HepG2 (cell line): ENCODE data around the gene PIEZO1. TPM values are rescaled to one million over a fixed set of nuclear protein-coding genes. Genes with fewer than 3 reads are reported as not detected.
A peak's percentile ranks its signal among the peaks of the same experiment; 100 is the strongest.

Experiments
- CEBPB ChIP-seq: IDR thresholded peaks from 2 replicates; pipeline ENCODE4 v1.6.1; 2011; ENCODE audit warnings: low read depth, low read length, improper control_type of control experiment, borderline replicate concordance
- CERS6 ChIP-seq: sonication (generic); formaldehyde crosslinking; IDR thresholded peaks from 2 replicates; pipeline ENCODE4 v1.5.0; 2020; ENCODE audit warnings: missing genetic modification reagents
- FOXC1 ChIP-seq: sonication (generic); formaldehyde crosslinking; IDR thresholded peaks from 2 replicates; pipeline ENCODE4 v1.8.0; 2022; ENCODE audit warnings: mild to moderate bottlenecking, missing genetic modification reagents, borderline replicate concordance
- KDM1A ChIP-seq: IDR thresholded peaks from 2 replicates; pipeline ENCODE4 v1.6.1; 2016; ENCODE audit warnings: missing compliant biosample characterization
- MEF2D ChIP-seq: sonication (generic); formaldehyde crosslinking; IDR thresholded peaks from 2 replicates; pipeline ENCODE4 v1.5.1; 2020; ENCODE audit warnings: mild to moderate bottlenecking, missing genetic modification reagents
- RERE ChIP-seq: IDR thresholded peaks from 2 replicates; pipeline ENCODE4 v1.6.1; 2016; ENCODE audit warnings: low read depth, missing genetic modification reagents, missing compliant biosample characterization
- WIZ ChIP-seq: sonication (generic); formaldehyde crosslinking; IDR thresholded peaks from 2 replicates; pipeline ENCODE4 v1.5.1; 2020; ENCODE audit warnings: mild to moderate bottlenecking, missing genetic modification reagents
- ZBTB49 ChIP-seq: sonication (generic); formaldehyde crosslinking; IDR thresholded peaks from 2 replicates; pipeline ENCODE4 v1.4.0; 2020; ENCODE audit warnings: missing genetic modification reagents, borderline replicate concordance
- ZNF101 ChIP-seq: sonication (generic); formaldehyde crosslinking; IDR thresholded peaks from 2 replicates; pipeline ENCODE4 v1.4.0; 2020; ENCODE audit warnings: mild to moderate bottlenecking, low read depth, missing genetic modification reagents, borderline replicate concordance
- ZNF160 ChIP-seq: sonication (generic); formaldehyde crosslinking; IDR thresholded peaks from 2 replicates; pipeline ENCODE4 v1.8.0; 2022; ENCODE audit warnings: mild to moderate bottlenecking, inconsistent platforms, missing genetic modification reagents
- ZNF333 ChIP-seq: sonication (generic); formaldehyde crosslinking; IDR thresholded peaks from 2 replicates; pipeline ENCODE4 v1.4.0; 2020; ENCODE audit warnings: mild to moderate bottlenecking, missing genetic modification reagents, borderline replicate concordance
- ZNF468 ChIP-seq: sonication (generic); formaldehyde crosslinking; IDR thresholded peaks from 2 replicates; pipeline ENCODE4 v1.8.0; 2022; ENCODE audit warnings: mild to moderate bottlenecking, moderate library complexity, missing genetic modification reagents
- ZNF619 ChIP-seq: sonication (generic); formaldehyde crosslinking; IDR thresholded peaks from 2 replicates; pipeline ENCODE4 v1.4.0; 2020; ENCODE audit warnings: mild to moderate bottlenecking, missing genetic modification reagents
- ZNF7 ChIP-seq: IDR thresholded peaks from 2 replicates; pipeline ENCODE4 v1.6.1; 2016; ENCODE audit warnings: missing biosample characterization, missing genetic modification reagents
- ZNF781 ChIP-seq: sonication (generic); formaldehyde crosslinking; IDR thresholded peaks from 2 replicates; pipeline ENCODE4 v1.5.1; 2020; ENCODE audit warnings: borderline replicate concordance, mild to moderate bottlenecking, missing genetic modification reagents; ENCODE audit errors: not compliant biosample characterization
- polyA plus RNA-seq, 8 experiments: library from polyadenylated mRNA; depleted of rRNA in 3 of 8; stranded (reverse) in 7 of 8; unstranded in 1 of 8; fragments of >200 nt; fragmentation: Illumina TruSeq in 4 of 8; extraction: Trizol in 4 of 8; gene quantifications; 2 replicates each; pipeline versions ENCODE4 v1.2.1 to v1.2.3, GENCODE V29; 2011 to 2016; ENCODE audit warnings: low read depth in 4 of 8, missing spikeins in 1 of 8, mixed read lengths in 1 of 8; ENCODE audit not compliant: insufficient read depth in 1 of 8
- total RNA-seq, 5 experiments: library from RNA; depleted of rRNA; stranded (reverse); fragments of >200 nt; fragmentation: Illumina TruSeq; extraction: Trizol; gene quantifications; 2 replicates each; pipeline ENCODE4 v1.2.3, GENCODE V29; 2016; ENCODE audit warnings: low read depth in 1 of 5

The PIEZO1 gene
- total and polyA plus RNA-seq, 2 of the 13 experiments (the other 11 are each of a cell fraction or from before 2014, with no cell fraction given) = 67.9 to 85.0 TPM

GRCh38 chr16:88811769-88812512 lies 26.9 kb upstream of the PIEZO1 start, which contains the start of gene APRT (continued):
- TF ChIP-seq ZNF101 (CRISPR knock-in tag) (peak; percentile 88), ZNF160 (peak; percentile 83; the same call in 1 of the 2 replicates), FOXC1 (CRISPR knock-in tag) (0 out of 2 replicates have a peak, but pooled peaks have one; percentile 23), WIZ (CRISPR knock-in tag) (peak; percentile 90), ZNF468 (peak; percentile 94), CEBPB (no peak), ZNF333 (CRISPR knock-in tag) (peak; percentile 14), ZNF619 (CRISPR knock-in tag) (peak; percentile 72; the same call in 1 of the 2 replicates), KDM1A (CRISPR knock-in tag) (no peak; the same call in 1 of the 2 replicates), MEF2D (CRISPR knock-in tag) (peak; percentile 41; the same call in 1 of the 2 replicates), ZNF7 (CRISPR knock-in tag) (no peak), ZBTB49 (no peak), CERS6 (CRISPR knock-in tag) (no peak), ZNF781 (CRISPR knock-in tag) (peak; percentile 78), RERE (CRISPR knock-in tag) (no peak; the same call in 1 of the 2 replicates)
